Kidney epithelial cell (primary cell): ENCODE results near the gene WDR27. TPM values are rescaled to one million over a fixed set of nuclear protein-coding genes. Genes with fewer than 3 reads are reported as not detected.

ENCODE experiments used
- DNase-seq: peaks from one replicate; pipeline ENCODE4 v3.0.0-alpha.2; 2010; ENCODE audit warnings: low read depth
- H3K27me3 ChIP-seq: 2 replicates; pipeline ENCODE4 v1.6.0; 2011; ENCODE audit warnings: low read length; ENCODE audit not compliant: control insufficient read depth, insufficient read depth
- H3K36me3 ChIP-seq: 2 replicates; pipeline ENCODE4 v1.5.1; 2011; ENCODE audit warnings: low read length; ENCODE audit not compliant: control insufficient read depth, insufficient read depth
- H3K4me3 ChIP-seq: 2 replicates; pipeline ENCODE4 v1.5.1; 2011; ENCODE audit warnings: low read depth, mild to moderate bottlenecking, control low read depth, low read length
- total RNA-seq: library from RNA; depleted of rRNA; stranded (reverse); fragments of >200 nt; gene quantifications from 2 replicates; pipeline ENCODE4 v1.2.3, GENCODE V29; 2015
- TF ChIP-seq, protein P1 (sequence below): IDR thresholded peaks from 2 replicates; pipeline ENCODE4 v1.5.1; 2011; ENCODE audit warnings: mild to moderate bottlenecking, moderate library complexity, low read length, control low read depth, inconsistent platforms; ENCODE audit not compliant: insufficient read depth, poor library complexity, severe bottlenecking

WDR27 gene
- total RNA-seq, 1 donor from 2014 or later: 27.0 TPM

DNA sequence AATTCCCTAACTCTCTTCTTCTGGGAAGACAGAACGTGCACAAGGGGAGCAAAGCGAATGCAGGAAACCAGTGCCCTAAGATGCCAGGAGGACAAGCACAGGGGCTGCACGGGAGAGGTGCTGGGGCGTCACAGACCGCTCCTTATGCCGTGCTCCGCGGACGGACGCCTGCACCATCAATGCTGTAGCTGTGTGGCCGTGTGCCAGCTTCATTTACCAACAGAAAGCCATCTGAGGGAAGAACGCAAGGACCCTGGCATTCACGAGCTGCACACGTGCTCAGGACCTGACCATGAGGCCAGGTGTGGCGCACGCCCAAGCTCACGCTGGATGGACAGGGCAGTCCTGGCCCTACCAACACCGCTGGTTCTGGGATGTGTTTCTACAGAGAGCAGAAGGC lies 35.4 kb downstream of the WDR27 start:
- Histone ChIP-seq H3K27me3 (no peaks in the 10 kb centered on the region), H3K36me3 (no peaks in the 10 kb centered on the region), H3K4me3 (no peak overlapping the region)
- TF ChIP-seq, protein P1, sequence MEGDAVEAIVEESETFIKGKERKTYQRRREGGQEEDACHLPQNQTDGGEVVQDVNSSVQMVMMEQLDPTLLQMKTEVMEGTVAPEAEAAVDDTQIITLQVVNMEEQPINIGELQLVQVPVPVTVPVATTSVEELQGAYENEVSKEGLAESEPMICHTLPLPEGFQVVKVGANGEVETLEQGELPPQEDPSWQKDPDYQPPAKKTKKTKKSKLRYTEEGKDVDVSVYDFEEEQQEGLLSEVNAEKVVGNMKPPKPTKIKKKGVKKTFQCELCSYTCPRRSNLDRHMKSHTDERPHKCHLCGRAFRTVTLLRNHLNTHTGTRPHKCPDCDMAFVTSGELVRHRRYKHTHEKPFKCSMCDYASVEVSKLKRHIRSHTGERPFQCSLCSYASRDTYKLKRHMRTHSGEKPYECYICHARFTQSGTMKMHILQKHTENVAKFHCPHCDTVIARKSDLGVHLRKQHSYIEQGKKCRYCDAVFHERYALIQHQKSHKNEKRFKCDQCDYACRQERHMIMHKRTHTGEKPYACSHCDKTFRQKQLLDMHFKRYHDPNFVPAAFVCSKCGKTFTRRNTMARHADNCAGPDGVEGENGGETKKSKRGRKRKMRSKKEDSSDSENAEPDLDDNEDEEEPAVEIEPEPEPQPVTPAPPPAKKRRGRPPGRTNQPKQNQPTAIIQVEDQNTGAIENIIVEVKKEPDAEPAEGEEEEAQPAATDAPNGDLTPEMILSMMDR: no peak
- no peak for DNase-seq

DNA sequence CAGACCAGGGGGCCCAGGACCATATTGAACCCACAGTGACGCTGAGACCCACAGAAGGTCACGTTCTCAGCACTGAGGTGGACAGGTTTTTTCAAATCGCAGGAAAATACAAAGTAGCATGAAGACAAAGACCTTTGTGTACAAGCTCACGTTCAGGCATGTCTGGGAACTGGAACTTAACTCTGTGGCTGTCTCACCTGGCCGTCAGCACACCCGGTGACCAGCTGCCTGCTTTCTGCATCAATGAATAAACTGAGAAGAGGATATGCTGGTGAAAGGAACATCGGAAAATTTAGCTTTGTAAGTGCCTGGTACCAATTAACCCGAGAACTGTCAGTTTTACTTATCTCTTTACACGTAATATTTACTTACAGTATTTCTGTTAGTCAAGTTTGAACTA lies 36.5 kb downstream of the WDR27 start:
- peaks cover 1% of the 10 kb centered on the region for H3K36me3 ChIP-seq
- no peak for DNase-seq
- no peaks in the 10 kb centered on the region for H3K27me3 ChIP-seq
- H3K4me3 ChIP-seq: no peak overlapping the region
- TF ChIP-seq, protein P1: no peak

DNA sequence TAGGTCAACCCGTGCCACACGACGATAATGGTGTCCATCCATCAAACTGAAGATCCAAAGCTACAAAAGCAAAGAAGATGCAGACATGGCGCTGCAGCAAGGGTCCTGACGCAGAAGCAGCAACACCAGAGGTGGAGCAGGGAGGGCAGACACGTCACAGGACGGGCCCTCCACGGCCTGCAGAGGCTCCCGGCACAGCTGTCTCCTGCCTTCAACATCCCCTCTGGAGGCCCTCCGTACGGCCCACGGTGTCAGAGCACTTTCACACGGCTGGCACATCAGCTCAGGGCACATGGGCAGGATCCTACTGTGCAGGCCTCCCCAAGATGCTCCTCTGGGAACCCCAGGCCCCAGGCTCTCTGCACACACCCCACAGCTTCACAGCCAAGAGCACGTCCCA lies 37.6 kb downstream of the WDR27 start:
- no peak for DNase-seq
- Histone ChIP-seq H3K4me3 (no peak overlapping the region), H3K36me3 (peaks cover 1% of the 10 kb centered on the region), H3K27me3 (no peaks in the 10 kb centered on the region)
- TF ChIP-seq, protein P1: no peak

DNA sequence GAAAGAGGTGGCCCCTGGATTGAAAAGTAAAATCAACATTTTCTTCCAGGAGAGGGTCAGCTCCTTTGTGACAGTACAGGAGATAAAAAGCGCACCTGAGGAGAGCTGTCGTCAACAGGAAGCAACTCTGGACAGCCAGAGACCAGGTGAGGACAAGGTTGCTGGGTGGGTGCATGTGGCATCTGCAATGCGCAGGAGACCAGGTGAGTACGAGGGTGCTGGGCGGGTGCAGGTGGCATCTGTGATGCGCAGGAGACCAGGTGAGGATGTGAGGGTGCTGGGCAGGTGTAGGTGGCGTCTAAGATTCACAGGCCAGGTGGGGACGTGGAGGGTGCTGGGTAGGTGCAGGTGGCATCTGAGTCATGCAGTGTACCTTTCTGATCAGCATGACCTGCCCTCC lies 38.4 kb downstream of the WDR27 start:
- no peaks in the 10 kb centered on the region for H3K27me3 ChIP-seq
- DNase-seq: no peak
- no peak overlapping the region for H3K4me3 ChIP-seq
- TF ChIP-seq, protein P1: no peak
- H3K36me3 ChIP-seq: peaks cover 1% of the 10 kb centered on the region

DNA sequence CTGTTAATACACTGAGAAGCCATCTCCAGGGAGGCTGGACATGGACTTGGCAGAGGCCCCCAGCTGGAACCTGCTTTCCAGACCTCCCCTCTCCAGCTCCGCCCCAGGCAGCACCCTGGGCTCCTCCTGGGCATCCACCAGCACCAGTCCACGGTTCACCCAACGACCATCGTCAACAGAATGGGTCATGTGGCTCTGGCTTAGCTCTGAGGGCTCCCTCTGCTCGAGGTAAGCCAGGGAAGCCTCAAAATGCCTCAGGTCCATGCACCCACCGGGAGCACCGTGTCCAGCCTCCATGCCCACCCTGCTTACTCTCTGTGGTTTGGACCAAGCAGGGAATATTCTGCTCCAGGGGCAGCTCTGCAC lies 40.5 kb downstream of the WDR27 start:
- TF ChIP-seq, protein P1: no peak
- no peak overlapping the region for H3K4me3 ChIP-seq
- peaks cover 1% of the 10 kb centered on the region for H3K36me3 ChIP-seq
- no peak for DNase-seq
- no peaks in the 10 kb centered on the region for H3K27me3 ChIP-seq

DNA sequence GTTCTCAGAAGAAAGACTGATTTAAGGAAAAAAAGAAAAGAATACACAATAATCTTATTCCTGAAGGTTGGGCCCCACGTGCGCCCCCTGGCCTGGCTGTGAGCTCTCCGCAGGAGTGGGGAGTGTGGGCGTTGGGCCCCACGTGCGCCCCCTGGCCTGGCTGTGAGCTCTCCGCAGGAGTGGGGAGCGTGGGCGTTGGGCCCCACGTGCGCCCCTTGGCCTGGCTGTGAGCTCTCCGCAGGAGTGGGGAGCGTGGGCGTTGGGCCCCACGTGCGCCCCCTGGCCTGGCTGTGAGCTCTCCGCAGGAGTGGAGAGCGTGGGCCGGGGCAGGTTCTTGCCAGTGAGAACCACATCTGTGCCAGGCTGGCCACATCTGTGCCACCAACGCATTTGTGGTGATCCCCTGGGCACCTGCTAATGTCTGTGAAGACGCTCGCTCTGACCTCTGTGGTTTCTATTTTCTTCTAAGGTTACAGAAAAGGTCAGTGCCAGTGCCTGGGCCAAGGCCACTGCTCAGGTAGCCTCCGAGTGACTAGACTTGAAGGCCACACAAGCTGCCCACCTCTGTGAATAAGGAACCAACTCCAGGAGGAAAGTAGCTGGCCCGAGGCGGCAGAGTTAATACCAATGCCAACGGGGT lies 41.0 kb downstream of the WDR27 start:
- no peak for DNase-seq
- no peak overlapping the region for H3K4me3 ChIP-seq
- TF ChIP-seq, protein P1: no peak
- H3K36me3 ChIP-seq: peaks cover 1% of the 10 kb centered on the region
- no peaks in the 10 kb centered on the region for H3K27me3 ChIP-seq
